ENCODE data around the gene COL8A1.
"Not testable (repeated sequence)": the region's sequence is repeated elsewhere in the genome, so short reads cannot be mapped to it uniquely, and the experiment has no call there.

COL8A1 gene

DNA sequence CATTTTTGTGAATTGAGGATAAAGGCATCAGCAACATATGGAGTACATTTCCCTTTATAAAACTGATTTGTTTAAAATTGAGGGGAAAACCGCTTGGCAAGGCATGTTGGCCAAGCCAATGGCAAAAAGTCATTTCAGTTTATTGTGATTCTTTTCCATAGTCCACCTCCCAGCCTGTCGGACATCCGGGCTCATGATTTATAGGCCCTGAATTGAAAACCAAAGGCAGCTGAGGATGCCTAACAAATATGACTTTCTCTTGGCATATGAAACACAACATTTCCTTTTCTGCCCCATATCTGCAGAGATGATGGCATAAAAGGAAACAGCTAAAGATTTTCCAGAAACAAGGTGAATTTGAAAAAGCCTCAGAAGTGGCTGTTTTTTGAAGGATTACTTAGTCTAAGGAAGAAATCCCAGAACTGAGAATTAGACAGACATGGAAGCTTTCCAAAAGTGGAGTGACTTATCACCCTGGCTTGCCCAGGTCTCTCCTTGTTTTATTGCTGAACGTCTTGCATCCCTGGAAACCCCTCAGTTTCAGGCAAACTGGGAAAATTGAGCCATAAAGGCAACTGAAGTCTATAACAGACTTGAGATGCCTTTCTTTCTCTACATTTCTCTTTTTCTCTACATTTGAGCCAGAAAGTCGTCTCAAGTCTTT, 74.0 kb downstream of the COL8A1 start:
- no peak for DNase-seq

DNA sequence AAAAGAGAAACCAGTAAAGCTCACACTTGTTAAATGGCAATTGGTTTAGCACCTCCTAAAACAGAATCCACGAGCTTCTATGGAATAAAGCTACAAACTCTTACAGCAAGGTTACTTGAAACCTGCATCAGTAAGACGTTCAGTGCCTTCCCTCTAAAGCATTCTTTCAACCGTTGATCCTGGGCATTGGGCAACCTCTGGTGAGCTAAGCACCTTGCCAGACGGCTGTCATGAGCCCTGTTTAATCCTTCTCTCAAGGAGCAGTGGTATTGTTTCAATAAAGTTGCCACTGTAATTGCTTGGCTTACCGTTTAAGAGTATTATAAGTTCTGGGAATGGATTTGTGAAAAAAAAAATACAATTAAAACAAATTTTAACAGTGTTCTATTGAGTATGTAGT, 75.0 kb downstream of the COL8A1 start:
- DNase-seq, result no peak

DNA sequence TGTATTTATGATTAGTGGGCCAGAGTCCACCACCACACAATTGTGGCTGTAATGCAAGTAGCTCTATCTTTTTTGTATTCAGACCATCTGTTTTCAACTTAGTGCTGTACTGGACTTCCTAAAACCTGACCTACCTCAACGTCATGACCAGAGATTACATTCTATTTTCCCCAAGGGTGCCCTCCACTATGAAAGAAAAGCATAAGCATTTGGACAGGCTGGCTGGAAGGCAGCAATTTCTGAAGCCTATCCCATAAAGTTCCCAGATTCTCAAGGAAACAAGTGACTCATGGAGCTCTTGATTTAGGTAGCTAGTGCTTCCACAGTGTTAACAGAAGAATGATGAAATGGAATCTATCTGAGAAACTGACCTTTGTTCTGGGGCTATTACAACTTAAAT, 75.8 kb downstream of the COL8A1 start:
- no peak for DNase-seq

DNA sequence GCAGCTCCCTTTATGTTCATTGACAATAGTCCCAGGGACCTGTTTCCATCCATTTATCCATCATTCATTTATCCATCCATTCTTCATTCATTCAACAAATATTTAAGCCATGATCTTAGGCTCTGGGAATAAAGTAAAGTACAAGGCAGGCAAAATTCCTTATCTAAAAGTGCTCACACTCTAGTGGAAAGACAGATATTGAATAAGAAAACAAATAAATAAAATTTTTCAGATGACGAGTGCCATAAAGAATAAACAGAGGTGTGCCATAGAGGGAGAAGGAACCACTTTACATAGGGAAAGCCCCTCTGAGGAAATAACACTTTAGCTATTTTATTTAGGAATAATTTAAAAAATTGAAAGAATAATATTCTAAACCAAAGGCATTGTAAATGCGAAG, 76.2 kb downstream of the COL8A1 start:
- DNase-seq, result no peak

DNA sequence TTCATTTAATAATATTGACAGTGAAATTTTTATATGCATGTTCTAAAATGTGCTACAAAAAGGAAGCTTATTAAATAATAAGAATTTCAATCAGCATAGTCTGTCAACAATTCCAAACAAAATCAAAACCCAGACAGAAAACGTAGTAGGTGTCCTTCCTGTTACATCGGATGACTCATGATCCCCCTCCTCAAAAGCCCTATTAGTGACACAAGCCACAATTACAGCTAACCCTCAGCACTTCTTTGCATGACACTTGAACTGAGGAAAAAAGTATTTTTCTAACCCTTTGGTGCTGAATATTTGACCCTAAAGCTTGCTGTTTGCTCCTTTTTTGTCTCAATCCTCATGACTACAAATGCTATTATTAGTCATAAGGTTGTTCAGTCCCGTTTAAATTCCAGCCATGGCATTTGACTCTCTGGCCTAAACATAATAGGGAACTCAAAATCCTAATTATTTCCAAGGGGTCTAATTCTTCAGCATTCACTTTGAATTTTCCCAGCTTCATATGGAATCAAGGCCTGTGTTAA, 78.1 kb downstream of the COL8A1 start:
- DNase-seq, result no peak

DNA sequence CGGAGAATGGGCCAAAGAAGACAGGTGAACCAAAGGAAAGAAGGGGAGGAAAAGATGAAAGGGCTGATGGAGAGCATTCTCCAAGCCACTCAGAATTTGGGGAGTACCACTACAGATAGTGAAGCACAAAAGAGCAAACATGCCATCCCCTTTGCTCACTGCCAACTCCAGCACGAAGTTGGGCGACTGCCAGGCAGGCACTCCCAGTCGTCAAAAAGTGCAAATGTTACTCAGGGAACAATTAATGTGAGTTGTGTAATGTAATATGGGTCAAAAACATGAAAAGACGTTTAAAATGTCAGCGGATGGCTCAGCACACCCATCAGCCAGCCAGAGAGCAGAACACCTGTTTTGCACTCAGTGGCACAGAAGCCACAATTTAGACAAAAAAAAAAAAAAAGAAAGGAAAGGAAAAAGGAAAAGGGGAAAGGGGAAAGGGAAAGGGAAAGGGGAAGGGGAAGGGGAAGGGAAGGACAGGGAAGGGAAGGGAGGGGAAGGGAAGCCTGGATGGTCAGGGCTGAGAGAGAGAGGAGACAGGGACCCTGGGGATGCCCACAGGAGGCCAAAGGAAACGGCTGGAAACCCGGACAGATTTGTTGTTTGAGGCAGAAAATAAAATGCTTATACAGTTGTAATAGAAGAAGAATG, 82.7 kb downstream of the COL8A1 start:
- DNase-seq, result no peak

DNA sequence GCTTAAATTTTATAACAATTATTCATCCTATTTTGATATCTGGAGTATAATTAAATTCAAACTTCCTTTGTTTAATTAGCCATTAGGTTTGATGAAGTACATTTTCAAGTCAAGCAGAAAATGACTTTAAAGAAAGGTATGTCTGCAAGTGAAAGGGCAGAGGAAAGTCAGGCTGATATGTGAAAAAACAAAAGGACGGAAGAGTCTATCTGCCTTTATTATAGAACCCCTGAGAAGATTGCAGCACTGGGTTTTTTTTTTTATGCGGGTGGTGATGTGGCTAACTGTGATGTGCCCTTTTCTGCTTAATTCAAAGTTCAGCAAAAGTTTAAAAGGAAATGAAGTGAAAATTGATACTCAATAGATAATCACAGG, 83.2 kb downstream of the COL8A1 start:
- DNase-seq, result no peak

DNA sequence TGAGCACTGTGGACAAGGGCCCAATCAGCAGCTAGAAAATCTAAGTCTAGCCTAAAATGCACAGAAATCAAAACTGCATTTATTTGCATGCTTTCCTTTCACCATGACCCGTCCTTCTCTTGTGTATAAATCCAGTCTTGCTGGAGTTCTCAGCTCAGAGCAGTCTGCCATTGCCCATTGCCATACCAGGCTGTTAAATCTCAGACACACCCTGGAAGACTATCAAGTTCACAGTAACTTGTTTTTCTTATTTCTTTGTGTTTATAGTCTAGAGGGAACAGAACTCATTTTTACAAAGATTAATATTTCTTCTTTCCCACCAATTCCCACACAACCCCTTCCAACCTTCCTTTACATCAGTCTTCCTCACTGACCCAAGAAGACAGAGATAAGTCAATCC, 85.9 kb downstream of the COL8A1 start:
- DNase-seq, result no peak

DNA sequence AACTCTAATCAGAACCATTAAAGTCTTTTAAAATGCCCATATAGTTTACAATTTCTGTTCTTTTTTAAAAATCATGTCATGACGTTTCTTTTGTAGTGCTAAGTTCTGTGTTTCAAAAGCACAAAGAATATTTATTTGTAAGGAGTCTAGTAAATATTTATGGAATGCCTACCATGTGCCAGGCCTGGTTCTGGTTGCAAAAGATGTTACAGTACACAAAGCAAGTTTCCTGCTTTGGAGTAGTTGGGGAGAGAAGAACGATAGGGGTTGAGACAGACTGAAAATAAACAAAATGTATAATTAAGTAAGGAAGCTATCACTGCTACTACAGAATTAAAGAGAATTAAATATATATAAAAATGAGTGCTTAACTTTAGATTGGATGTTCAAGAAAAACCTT, 92.5 kb downstream of the COL8A1 start:
- DNase-seq, result no peak

DNA sequence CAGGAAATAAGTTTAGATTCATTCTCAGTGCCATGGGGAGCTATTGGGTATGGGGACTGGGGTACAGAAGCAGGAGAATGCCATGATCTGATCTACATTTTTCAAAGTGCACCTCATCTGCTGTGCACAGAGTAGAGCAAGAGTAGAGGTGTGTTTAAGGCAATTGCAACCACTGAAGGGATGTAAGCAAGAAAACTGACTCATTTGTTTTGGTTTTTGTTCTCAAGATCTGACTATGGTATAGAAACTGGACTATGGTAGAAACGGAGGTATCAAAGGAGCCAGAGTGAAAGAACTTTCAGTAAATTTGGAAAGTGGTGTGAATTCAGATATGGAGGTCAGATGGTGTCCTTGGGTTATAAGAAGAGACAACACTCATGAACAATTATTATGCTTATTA, 93.1 kb downstream of the COL8A1 start:
- DNase-seq, result no peak

DNA sequence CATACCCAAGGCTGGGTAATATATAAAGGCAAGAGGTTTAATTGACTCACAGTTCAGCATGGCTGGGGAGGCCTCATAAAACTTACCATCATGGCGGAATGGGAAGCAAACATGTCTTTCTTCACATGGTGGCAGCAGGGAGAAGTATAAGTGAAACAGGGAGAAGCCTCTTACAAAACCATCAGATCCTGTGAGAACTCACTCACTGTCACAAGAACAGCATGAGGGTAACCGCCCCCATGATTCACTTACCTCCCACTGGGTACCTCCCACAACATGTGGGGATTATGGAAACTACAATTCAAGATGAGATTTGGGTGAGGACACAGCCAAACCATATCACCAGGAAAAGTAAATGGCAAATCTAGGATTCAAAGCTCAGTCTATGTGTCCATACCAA, 102.0 kb downstream of the COL8A1 start:
- DNase-seq, result not testable (repeated sequence)

DNA sequence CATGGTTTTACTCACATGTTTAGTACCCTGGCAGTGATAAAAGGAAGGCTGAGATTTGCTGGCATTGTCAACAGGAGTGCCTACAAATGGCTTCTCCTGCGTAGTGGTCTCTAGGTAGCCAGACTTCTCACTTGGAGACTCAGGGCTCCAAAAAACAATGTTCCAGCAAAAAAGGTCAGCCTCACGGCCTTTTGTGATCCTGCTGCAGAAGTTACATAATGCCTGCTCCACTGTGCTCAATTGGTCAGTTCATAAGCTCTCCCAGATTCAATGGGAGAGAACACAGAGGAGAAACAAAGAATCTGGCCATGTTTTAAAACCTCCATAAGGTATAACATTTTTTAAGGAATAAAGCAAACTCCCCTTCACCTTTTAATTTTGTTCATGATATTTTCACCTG, 103.2 kb downstream of the COL8A1 start:
- DNase-seq, result no peak

DNA sequence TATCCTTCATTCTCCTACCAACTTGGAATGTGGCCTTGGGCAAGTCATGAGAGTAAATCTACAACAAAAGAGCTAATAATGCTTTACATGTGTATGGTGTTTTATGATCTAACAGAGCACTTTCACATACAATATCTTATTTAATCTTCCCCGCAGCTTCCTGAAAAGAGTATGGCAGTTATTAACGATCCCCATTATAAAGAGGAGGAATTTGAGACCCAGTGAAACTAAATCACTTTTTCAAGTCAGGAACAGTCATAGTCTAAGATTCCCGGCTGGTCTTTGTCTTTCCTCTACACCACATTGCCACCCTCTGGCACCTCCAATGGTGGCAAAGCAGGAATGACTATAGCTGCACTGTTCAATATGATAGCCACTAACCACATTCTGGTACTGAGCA, 109.5 kb downstream of the COL8A1 start:
- DNase-seq, result no peak

DNA sequence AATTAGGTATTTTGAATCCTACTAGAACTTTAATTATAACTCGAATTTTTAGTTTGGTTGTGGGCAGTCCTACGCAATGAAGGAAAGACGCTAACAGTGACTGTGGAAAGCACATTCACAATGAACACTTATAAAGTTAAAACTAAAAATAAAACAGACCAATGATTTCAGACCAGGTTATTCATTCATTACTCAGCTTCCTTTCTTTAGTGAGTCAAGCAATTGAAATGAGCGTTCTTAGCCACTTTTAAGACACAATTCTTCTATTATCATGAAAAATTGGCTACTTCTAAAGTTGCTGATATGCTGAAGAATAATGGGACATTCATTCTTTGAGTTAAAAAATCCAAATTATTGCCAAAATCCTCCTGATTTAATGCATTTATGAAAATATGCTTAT, 113.3 kb downstream of the COL8A1 start:
- DNase-seq, result no peak

DNA sequence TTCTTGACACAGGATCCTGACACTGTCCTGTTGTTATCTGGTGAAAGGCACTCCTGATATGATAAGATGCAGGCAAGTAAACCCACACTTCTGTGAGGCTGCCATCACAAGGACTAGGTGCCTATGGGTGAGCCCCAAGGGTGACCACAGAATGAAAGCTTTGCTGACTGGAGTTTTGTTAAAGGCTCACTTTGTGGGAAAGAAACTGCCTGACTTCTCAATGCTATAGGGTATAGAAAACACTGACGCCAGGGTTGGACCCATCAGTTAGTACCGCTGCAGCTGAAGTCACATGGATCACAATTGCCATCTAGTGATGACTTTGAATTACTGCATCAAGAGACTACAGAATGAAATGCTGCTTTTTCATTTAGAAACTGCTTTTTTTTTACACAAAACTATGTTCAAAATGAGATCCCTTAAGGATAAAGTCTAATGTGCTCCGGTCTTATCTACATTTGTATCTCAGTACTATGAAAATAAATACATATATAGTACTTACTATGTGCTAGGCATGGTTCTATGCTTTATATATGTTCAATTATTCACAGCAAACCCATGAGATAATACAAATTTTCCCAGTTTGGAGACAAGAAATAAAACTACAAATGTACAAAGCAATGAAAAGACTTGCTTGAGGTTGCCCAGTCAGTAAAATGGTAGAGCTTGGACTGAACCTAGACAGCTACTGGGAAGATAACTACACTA, 115.0 kb downstream of the COL8A1 start:
- DNase-seq, result peak; percentile 51

DNA sequence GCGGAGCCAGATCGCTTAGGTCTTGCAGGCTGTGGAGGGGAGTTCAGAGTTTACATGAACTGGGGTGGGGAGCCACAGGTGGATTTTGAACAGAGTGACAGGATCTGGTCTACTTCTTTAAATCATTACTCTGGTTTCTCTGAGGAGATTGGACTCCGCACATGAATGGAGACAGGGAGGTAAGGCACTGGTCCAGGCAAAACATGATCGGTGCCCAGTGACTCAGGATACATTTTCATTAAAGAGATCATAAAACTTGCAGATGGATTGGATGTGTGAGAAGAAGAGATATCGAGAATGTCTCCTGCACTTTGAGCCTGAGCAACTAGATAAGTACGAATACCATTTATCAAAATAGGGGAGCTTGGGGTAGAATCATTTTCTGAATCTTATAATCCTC, 117.4 kb downstream of the COL8A1 start:
- DNase-seq, result no peak

DNA sequence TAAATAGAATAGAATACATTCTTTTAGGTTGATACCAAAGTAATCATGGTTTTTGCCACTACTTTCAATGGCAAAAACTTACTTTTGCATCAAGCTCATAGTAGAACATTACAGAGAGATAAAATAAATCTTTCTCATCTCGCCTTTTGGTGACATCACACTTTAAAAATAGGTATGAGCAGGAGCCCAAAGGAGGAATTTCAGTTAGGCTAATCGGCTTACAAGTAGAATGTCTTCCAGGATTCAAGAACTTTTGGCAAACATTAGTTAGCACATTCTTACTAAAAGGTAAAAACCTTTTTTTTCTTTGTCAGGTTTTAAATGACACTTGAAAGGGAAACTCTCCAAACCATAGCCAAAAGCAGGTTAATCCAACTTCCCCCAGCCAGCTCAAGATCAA, 119.6 kb downstream of the COL8A1 start:
- no peak for DNase-seq

DNA sequence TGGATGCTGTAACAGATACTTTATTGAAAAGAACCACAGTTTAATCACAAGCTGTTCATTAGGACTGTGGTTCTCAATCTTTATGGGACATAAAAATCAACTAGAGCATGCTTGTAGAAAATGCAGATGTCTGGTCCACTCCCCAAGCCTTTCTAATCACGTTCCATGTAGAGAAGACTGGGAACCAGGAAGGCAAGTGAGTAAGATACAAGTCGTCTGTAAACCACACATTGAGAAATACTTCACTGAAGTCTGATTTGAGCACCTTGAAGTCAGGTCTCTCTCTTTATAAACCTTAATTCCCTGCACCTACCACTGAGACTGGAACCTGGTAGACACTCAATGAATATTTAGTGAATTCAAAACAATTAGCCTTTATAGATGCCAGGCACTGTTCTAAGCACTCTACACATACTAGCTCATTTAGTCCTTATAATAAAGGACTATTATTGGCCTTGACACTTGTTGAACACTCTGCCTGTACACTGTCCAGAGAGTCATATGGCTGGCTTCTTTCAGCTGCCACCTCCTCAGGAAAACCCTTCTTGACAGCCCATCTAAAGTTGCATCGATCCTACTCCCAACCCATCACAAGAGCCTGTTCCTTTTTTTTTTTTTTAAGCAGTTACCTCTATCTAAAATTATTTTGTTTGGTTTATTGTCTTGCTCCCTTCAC, 120.2 kb downstream of the COL8A1 start:
- no peak for DNase-seq

DNA sequence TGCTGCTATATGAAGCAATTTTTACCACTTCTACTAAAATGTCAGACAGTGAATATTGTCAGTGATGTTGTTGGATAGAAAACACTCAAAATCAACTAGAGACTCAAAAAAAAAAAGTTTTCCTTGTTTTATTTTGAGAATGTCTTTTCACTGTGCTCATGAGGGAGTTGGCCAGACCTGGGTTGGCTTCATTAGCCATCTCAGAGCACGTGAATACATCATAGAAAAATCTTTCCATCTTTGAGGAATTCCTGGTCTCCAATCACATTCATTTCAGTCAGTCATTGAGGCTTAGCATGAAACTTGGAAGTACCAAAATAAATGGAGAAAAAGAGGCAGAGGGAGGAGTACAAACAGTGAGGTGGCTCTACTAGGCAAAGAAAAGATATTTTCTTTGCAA, 121.6 kb downstream of the COL8A1 start:
- no peak for DNase-seq

DNA sequence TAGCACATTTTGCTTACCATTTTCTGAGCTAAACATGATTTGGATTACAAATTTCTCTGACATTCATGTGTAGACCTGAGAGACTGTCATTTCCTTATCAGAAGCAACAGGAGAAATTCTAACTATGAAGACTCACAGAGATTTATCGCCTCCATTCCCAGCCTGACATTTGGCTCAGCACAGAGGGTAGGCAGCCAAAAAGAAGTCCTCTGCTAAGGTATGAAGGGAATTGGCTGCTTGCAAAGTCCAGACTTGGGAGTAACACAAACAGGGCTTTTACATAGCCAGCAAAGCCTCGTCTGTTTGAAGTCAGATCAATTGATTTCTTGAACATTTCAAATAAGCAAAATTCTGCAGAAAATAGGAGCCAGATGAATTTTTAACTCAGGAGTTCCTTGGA, 122.2 kb downstream of the COL8A1 start:
- no peak for DNase-seq

DNA sequence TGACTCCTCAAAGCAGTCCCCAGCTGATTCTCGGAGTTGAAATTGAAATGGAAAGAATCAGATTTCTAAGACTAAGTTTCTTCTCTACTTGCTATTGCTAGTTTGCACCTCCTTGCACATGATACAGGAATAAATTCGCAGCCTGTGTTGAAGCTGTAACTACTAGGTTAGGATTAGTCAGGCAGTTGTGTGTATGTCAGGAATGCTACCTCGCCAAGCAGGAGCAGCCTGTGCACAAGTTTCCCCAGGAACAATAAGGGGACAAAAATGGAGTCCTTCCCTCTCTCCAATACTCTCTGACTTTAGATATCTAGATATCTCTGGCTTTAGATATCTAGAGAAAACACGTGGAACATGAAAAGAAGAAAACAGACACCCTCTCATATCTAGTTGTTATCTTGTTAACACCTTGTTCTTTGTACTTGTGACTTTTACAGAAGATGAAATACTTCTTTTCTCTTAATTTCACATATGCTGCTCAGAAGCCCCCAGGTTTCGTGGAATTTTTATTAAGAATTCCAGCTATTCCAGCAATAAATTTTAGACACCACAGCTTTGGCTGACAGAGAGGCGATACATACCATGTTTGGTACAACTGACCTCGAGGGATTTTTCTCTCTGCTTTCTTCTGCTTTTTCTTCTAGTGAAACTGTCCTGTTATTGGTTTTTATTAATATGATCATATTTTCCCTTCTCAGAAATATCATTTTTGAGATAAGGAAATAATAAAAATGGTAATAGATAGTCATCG, 123.2 kb downstream of the COL8A1 start:
- DNase-seq, result no peak

DNA sequence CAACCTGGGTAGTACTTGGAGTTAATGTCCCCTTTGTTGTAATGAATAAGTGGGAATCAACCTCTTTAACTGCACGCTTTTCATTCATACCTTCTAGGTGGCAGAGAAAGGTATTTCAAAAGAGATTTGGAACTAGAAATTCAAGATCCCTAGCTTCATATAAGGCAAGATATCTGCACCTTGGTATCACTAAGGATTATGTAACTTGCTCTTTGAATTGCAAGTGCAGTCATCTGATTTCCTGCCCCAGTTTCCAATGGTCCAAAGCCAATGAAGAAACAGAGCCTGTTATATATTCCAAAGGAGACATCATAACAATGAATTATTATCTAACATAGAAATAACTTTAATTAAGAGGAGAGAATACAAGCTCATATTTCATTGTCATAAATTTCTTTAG, 124.5 kb downstream of the COL8A1 start:
- DNase-seq, result no peak

DNA sequence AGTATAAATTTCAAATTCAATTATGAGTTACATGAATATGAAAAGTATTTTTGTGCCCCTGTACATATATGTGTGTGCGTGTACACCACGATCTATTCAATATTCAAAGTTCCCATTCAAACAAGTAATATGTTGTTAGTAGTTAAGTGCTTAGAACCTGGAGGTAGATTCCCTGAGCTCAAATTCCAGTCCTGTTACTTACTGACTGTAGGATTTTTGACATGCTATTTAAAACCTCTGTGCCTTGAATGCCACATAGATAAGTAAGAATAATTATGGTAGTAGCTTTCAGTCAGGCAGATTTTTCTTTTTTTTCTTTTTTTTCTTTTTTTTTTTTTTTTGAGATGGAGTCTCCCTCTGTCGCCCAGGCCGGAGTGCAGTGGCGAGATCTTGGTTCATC, 126.0 kb downstream of the COL8A1 start:
- no peak for DNase-seq
